ENCODE results near the gene LCN10.

DNA sequence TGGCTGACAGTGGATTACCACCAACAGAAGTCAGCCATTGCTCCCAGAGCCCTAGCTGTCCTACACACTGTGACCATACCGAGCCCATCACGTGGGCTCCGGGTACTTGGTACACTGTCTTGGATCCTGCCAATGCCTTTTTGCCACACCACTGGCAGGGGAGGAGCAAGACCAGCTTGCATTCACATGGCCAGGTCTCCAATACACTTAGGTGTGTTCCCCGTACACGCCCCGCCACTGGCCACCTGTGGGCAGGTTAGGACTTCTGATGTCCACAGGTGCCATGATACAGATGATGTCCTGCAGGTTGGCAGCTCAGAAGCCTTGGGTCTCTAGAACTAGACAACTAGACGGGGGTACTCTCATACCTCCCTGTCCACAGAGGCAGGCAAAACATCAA, 35.7 kb downstream of the LCN10 start:
- TF ChIP-seq EZH2 (IDR thresholded peaks at IDR 0.05; ENCODE audit: insufficient read depth, poor library complexity, severe bottlenecking): no peak
- TF ChIP-seq EZH2phosphoT487 (IDR thresholded peaks at IDR 0.05; ENCODE audit: insufficient read depth, low read depth): no peak
